ENCODE data around the gene BCAM.
A peak's percentile ranks its signal among the peaks of the same experiment; 100 is the strongest.

The BCAM gene

GRCh38 chr19:44816301-44816700 is 7.4 kb downstream of the BCAM start:
- intact Hi-C loops (cut with DNase I; ENCODE audit: low total_unique reads) = no loop called here
- TF ChIP-seq CTCF (IDR thresholded peaks at IDR 0.05) = no peak
- Histone ChIP-seq H3K9me3 (no peaks in the 10 kb centered on the region), H3K4me3 (no peak overlapping the region), H3K27ac (no peak overlapping the region), H3K4me1 (peaks cover 0 to 53% (median 41%) of the 10 kb centered on the region in 4 donors), H3K36me3 (peaks cover 71 to 93% (median 79%) of the 10 kb centered on the region in 3 donors), H3K27me3 (no peaks in the 10 kb centered on the region)
- no peak for DNase-seq

GRCh38 chr19:44817725-44818465 is 9.0 kb downstream of the BCAM start:
- H3K27ac ChIP-seq = peak overlapping the region in 1 of 2 donors; percentile 89
- H3K4me3 ChIP-seq = no peak overlapping the region
- peaks cover 63 to 78% (median 67%) of the 10 kb centered on the region in 3 donors for H3K36me3 ChIP-seq
- H3K4me1 ChIP-seq = peaks cover 0 to 53% (median 35%) of the 10 kb centered on the region in 4 donors
- H3K27me3 ChIP-seq = no peaks in the 10 kb centered on the region
- no peak for TF ChIP-seq CTCF (IDR thresholded peaks at IDR 0.05)
- DNase-seq = no peak
- H3K9me3 ChIP-seq = no peaks in the 10 kb centered on the region
- intact Hi-C loops (cut with DNase I; ENCODE audit: low total_unique reads) = no loop called here

GRCh38 chr19:44818466-44819031 is 9.6 kb downstream of the BCAM start:
- intact Hi-C loops (cut with DNase I; ENCODE audit: low total_unique reads) = no loop called here
- peaks cover 0 to 47% (median 33%) of the 10 kb centered on the region in 4 donors for H3K4me1 ChIP-seq
- no peak for TF ChIP-seq CTCF (IDR thresholded peaks at IDR 0.05)
- DNase-seq = no peak
- peaks cover 56 to 72% (median 61%) of the 10 kb centered on the region in 3 donors for H3K36me3 ChIP-seq
- no peak overlapping the region for H3K4me3 ChIP-seq
- H3K27ac ChIP-seq = peak overlapping the region; percentile 82 to 89
- H3K27me3 ChIP-seq = no peaks in the 10 kb centered on the region
- H3K9me3 ChIP-seq = no peaks in the 10 kb centered on the region

- intact Hi-C loops (cut with DNase I; ENCODE audit: low total_unique reads) = no loop called here
- H3K27ac ChIP-seq = peak overlapping the region; percentile 82 to 89
Observed at GRCh38 chr19:44819246-44819832, 10.4 kb downstream of the BCAM start.

More at GRCh38 chr19:44819246-44819832, 10.4 kb downstream of the BCAM start:
- peaks cover 48 to 64% (median 53%) of the 10 kb centered on the region in 3 donors for H3K36me3 ChIP-seq
- H3K4me3 ChIP-seq = no peak overlapping the region
- no peak for DNase-seq
- H3K27me3 ChIP-seq = no peaks in the 10 kb centered on the region
- no peak for TF ChIP-seq CTCF (IDR thresholded peaks at IDR 0.05)
- peaks cover 0 to 47% (median 33%) of the 10 kb centered on the region in 4 donors for H3K4me1 ChIP-seq
- no peaks in the 10 kb centered on the region for H3K9me3 ChIP-seq
